IPS-NIHi7 (cell line): ENCODE results near the gene LEPROT.

Experiments
- DNase-seq: peaks from one replicate; pipeline ENCODE4 v3.0.0; 2012; ENCODE audit warnings: mixed read lengths; ENCODE audit errors: extremely low spot score

Gene LEPROT

DNA sequence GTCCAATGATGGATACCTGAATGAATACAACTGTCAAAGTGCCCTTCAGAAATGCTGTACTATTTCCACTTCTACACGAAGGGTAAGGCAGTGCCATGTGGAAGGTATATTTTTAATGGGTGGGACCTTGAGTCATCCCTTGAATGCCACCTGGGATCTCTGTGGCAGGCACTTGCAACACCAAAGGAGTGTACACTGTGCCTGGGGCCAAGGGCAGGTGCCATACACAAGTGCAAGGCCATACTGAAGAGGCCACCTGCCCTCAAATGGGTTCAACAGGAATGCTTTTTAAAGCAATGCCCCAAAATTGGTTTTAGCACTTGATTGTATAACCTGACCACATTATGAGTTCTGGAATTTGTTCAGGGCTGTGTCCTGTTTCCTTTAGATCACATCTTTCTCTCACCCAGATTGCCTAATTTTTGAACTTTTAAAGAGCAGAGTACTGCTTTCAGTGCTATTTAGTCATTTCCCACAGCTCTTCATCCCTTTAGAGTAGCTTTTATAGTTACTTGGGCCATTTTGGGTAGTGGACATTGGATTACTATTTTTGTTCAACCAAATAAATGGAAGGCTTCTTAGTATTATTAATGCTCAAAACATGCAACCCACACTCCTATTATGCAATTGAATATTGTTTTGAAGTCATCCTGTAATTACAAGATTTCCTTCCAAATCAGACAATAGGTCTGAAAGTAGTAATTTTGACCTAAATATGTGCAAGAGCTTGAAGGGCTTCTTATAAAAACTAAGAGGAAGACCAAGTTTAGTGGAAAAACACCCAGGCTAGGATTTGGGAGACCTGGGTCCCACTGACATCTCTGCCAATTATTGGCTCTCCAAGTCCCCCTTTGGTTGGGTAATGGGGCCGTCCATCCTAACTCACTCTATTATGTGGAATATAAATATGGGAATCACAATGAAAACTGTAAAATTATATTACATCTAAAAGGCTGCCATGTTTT is 57.2 kb downstream of the LEPROT start:
- DNase-seq: no peak

DNA sequence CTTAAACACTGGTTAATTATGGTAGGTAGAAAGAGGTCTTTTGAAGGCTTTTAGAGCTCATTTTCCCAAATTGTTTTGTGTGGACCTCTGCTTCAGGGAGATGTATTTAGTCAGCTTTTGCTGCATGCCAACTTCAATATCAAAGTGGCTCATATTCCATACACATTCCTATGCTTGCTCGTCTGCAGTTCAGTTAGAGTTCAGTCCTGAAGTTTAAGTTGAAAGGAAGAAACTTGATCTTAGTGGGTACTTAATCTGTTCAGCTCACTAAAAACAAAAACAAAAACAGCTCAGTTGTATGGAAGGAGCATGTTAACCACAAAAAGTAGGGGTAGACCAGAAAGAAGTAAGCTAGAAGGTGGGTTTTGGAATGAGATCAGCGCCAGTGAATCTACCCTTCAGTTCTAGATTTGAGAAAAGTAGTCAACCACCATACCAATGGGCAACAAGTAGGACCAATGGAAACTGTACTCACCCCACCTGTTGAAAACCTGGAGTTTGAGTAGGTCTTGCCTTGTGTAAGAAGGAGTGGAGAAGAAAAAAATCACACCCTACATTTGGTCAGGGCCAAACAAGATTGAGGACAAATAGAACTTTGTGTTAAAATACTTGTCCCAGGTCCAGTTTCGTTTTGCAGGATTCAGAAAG is 58.0 kb downstream of the LEPROT start:
- DNase-seq: no peak

DNA sequence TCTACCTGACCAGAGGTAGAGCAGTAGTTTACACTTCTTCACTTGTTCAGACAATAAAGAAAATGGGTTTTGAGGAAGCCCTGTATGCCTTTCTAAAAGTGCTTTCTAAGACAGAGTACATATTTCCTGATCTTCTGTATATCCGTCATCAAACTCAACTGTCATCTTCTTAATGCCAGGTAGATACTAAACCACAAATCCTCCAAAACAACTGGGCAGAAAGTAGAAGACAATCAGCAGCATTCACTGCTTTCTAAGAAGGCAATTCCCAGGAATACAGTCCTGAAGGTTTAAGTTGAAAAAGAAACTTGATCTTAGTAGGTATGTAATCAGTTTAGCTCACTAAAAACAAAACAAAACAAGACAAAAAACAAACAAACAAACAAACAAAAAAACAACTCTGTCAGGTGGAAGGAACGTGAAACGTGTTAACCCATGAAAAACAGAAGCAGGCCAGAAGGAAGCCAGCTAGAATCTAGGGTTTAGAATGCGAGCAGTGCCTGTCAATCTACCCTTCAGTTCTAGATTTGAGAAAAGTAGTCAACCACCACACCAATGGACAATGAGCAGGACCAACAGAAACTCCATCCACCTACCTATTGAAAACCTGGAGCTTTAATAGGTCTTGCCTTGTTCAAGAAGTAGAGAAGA is 59.2 kb downstream of the LEPROT start:
- DNase-seq: no peak

DNA sequence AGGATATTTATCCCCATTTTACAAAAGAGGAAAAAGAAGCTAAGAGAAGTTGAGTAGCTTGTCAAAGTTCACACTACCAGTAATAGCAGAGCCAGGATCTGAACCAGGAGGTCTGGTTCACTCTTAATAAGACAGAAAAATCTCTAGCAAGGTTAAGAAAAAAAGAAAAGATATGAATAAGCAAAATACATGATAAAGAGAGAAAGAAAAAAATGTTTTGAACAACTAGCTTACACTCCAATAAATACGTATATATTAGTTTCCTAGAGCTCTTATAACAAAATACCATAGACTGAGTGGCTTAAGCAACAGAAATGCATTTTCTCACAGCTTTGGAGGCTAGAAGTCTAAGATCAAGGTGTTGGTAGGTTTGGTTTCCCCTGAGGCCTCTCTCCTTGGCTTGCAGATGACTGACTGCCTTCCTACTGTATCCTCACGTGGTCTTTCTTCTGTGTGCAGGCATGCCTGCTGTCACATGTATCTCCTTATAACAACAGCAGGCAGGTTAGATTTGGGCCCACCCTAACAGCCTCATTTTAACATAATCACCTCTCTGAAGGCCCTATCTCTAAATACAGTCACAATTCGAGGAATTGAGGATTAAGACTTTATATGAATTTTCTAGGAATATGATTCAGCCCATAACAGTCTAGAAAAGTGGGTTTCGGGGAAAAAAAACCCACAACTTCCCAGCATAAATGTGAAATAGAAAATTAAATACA is 60.4 kb downstream of the LEPROT start:
- DNase-seq: no peak

DNA sequence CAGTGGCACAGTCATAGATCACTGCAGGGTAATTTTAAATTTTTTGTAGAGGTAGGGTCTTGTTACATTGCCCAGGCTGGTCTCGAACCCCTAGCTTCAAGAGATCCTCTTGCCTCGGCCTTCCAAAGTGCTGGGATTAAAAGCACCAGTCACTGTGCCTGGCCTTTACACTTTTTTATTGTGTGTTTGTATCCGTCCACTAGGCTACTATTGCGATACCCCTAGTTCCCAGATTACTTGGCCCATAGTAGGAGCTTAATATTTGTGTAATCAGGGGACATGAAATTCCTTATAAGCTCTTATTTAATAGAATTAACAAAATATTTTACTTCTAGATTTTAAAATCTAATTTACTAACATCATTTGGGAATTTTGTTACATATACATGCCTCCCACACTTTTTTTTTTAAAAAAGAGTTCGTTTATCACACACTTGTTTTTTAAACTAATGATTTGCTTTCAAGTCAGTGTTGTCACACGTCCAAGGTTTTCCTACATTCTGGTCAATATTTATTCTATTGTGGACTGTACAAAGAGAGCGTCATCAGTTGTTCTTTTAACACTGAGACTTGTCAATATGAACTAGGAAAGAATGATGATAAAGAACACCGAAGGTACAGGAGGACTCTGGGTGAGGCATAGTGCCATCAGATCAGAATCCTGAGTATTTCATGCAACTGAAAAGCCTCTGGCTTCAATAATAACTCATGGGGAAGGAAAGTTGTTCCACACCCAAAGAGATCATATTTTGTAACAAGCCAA is 63.7 kb downstream of the LEPROT start:
- no peak for DNase-seq
